NCI-H82 treated with DMSO at 0.1 percent for 48 hours (cell line): ENCODE results near the gene SFXN3.

Experiments used
- DNase-seq: peaks from one replicate; lab custom pipeline; 2025; ENCODE audit not compliant: unreplicated experiment; lab: John Stamatoyannopoulos, UW

Gene SFXN3

GRCh38 chr10:101031128-101031795 is at the start of gene SFXN3, which contains the start of gene PDZD7:
SFXN3 (plus strand) TSS chr10:101031234; CDS start chr10:101034695, 3,461 bp downstream.
PDZD7 (minus strand) TSS chr10:101031129; CDS start chr10:101030219, 910 bp downstream.
- DNase-seq, result peak; percentile 57

DNA sequence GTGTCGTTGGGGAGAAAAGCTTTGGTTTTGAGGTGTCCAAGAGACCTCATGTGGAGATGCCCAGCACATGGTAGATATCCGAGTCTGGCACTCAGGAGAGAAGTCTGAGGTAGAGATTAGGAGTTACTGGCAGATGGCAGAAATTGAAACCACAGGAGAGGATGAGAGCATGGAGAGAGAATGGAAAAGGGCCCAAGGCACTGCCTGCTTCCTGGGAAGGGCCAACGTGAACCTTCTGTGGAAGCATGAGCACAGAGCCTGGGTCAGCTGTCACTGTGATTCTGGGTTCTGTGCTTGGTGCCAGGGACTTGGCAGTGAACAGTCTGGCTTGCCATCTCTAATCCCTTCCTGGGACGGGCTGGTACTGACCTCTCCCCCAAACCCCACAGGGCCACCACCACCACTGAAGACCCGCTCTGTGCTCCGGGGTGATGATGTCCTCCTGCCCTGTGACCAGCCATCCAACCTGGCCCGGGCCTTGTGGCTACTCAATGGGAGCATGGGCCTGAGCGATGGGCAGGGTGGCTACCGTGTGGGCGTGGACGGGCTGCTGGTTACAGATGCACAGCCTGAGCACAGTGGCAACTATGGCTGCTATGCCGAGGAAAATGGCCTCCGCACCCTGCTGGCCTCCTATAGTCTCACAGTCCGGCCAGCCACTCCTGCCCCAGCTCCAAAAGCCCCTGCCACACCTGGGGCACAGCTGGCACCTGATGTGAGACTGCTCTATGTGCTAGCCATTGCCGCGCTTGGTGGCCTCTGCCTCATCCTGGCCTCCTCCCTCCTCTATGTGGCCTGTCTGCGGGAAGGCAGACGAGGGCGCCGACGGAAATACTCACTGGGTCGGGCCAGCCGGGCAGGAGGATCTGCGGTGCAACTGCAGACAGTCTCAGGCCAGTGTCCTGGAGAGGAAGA is 47.9 kb upstream of the SFXN3 start:
- DNase-seq, result no peak

- DNase-seq, result no peak
These were observed 47.0 kb upstream of the SFXN3 start for GRCh38 chr10:100983868-100984671.

- DNase-seq, result no peak
These were observed 46.3 kb upstream of the SFXN3 start for GRCh38 chr10:100984672-100985177.

DNA sequence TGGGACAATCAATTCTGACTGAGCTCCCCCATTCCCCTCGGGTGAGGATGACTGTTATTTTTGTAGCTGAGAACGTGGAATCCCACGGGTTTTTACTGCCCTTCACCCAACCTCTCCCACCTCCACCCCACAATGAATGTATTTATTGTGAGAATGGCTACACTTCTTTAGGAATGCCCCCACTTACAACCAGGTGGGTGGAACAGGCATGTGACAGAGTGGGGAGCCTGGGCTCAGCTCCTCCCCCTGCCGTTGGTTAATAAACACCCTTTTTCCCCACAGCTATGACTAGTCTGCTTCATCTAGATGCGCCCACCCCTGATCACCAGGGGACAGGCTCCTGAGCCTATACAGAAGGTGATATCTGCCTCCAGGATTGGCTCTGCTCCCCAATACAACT is 45.7 kb upstream of the SFXN3 start:
- no peak for DNase-seq

DNA sequence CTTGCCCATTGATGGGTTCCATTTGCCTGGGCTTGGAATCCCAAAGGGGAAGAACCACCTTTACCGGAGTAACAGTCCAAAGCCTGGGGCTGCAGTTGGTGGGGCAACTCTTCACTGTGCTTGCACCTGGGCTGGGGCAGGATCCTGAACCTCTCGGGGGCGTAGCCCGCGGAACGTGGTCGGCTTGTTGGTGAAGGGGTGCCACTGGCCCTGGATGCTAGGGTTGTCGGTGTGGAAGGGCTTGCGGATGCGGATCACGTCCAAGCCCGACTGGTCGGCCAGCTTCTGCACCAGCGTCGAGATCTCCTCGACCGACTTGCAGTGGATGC is 44.4 kb upstream of the SFXN3 start:
- no peak for DNase-seq

DNA sequence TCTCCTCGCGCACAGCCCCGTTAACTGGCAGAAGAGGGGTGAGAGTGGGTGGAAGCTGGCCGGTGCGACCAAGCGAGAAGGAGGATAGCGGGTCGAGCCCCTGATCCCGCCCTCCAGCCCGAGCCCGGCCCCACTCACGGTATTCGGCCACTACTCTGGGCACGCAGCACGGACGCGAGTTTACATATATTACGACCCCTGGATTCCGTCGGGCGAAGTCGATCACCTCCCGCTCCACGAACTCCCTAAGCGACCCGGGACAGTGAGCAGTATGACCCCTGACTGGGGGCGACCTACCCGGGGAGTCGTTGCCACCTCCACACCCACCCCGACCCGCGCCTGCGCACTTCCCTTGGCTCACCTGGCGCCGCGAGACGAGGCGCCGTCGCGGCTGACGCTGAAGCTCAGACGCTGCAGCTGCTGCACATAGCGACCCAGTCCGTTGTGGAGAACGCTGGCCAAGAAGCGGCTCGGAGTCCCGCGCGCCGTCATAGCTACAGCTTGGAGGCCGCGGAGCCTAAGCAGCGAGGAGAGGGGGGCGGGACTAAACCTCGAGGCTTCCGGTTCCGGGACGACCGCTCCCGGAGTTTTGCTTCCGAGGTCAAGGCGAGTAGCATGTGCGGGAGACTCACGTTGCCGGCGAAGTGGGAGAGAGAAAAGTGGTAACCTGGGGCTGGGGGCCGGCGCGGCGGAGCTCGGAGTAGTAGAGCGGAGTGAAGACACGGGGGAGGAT is 43.9 kb upstream of the SFXN3 start, which contains the start of the genes MRPL43 and TWNK:
TSS of gene MRPL43 (minus strand) at position 546 of the 733 bp plus-strand sequence. CDS start at position 492, 54 bp downstream.
TSS of gene TWNK (plus strand) at position 592 of the 733 bp plus-strand sequence. CDS start 668 bp downstream, outside the sequence.
- DNase-seq, result peak; percentile 28

DNA sequence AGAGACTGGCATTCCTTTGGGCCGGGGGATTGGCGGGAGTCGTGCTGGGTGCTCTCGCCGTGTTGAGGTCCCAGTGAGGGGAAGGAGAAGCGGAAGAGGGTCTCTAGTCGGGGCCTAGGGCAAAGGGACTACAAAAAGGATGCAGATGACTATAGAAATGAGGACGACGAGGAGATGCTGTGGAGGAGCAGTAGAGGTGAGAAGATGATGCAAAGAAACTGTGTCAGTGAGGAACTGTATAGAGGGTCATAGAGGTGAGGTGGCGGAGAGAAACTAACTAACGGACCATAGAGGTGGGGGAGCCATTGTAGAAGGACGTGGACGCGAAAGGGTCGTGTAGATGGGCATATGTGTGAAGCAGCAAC is 43.4 kb upstream of the SFXN3 start:
- DNase-seq, result no peak

DNA sequence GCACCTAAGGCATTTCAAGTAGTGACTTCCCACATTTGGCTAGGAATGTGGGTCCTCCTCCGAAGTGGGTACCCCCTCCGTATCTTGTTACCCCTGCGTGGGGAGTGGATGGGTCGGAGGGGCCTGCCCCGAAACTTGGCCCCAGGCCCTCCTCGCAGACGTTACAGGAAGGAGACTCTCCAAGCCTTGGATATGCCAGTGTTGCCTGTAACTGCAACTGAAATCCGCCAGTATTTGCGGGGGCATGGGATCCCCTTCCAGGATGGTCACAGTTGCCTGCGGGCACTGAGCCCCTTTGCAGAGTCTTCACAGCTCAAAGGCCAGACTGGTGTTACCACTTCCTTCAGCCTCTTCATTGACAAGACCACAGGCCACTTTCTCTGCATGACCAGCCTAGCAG is 42.9 kb upstream of the SFXN3 start:
- no peak for DNase-seq

- DNase-seq, result no peak
These were observed 41.9 kb upstream of the SFXN3 start for GRCh38 chr10:100989088-100989487.

- no peak for DNase-seq
These were observed 36.9 kb upstream of the SFXN3 start for GRCh38 chr10:100993986-100994708.

- DNase-seq, result peak; percentile 35
These were observed 35.9 kb upstream of the SFXN3 start for GRCh38 chr10:100995181-100995580.

DNA sequence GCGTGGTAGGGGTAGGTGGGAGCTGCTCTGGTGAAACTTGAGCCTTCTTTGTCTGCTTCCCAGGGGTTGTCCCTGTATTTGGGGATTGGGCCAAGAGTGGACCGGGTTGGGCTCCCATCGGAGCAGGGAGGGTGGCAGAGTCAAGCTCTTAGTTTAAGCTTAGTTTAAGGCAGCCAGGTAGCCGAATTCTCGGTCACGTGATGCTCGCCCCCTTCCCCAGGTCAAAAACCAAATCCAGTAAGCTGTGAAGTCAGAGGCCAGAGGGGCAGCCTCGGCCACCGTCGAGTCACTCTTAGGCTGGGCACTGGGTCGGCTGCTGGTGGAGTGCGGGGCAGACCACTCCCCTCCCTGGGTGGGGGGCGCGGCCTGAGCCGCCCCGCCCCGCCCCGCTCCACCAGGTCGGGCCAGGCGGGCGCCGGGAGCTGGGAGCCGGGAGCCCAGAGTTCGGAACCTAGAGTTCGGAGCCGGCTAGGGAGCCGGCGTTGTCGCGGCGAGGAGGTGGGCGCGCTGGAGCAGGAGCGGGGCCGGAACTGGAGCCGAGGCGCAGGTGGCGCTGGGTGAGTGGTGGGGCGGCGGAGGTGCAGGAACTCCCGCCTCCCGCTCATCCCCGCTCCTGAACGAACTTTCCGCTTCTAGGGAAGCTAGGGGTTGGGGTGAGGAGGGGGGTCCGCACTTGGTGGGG is 34.2 kb upstream of the SFXN3 start:
- DNase-seq, result peak; percentile 7

GRCh38 chr10:100997360-100998182 is 33.5 kb upstream of the SFXN3 start:
- DNase-seq, result peak; percentile 39

DNA sequence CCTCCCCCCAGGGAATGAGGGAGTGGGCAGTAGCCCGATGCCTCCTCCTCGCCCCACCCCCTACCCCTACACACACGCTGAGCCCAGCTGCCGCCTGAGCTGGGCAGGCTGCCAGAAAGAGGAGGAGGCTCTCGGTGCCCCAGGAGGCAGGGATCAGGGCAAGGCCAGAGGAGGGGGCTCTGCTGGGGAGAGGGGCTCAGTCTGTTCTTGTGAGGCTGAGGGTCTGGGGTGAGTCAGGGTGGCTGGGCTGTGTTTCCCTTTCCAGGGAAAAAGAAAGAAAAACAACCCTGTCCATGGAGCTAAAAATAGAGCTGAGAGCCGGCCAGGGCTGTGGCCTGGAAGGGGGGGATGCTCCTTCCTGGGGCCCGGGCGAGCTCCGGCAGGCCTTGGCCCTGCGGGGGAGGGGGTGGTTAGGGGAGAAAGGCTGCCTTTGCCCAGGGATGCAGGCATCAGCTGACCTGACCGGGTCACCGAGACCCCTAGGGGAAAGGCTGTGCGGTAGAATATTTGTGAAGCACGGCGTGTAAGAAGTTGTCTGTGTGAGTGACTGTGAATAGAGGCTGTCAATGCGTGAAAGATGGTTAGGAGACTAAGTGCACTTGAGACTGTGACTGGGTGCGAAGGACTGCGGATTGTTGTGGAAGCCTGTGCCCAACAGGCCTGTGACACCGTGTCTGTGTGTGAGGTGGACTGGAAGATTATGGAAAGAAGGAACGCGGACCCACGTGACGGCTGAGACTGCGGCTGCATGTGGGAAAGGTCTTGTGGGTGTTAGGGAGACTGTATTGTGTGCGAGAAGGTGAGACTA is 32.6 kb upstream of the SFXN3 start:
- DNase-seq, result peak; percentile 68

DNA sequence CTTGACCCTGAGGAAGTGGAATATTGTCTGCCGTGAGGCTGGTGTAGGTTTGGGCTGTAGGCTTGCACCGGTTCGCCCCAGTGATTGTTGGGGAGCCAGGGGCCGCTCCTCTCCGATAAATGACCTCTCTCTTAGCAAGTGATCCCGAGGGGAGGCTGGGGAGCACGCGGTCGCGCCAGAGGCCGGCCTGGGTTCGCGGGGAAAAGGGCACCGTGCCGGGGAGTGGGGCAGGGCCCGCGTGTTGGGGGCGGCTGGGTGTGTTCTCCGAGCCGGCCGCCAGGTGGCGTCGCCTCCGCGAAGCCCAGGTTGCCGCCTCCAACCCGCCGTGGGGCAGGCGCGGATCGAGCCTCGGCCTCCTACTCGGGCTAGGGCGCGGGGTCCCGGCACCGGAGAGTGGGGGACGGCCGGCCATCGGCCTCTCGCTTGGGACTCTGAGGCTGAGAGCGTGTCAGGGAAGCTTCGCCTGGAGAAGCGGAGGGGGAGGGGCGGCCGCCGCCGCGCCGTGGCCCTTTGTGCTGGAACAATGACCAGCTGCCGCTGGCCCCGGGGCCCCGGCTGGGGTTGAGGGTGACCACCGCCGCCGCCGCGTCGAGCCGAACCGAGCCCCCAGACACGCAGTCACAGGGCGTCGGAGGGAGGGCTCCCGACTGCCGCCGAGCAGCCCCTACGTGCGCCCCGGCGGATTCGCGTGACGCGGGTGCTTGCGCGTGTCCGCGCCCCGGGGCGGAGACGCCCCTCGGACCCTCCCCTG is 31.9 kb upstream of the SFXN3 start:
- DNase-seq, result peak; percentile 17

- DNase-seq, result no peak
These were observed 31.3 kb upstream of the SFXN3 start, which contains the start of gene LZTS2 for GRCh38 chr10:100999742-101000126. LZTS2 (plus strand) TSS chr10:100999808; CDS start chr10:101002539, 2,731 bp downstream.
